Measurements from ENCODE around the gene TPSD1. TPM values are rescaled to one million over a fixed set of nuclear protein-coding genes. Genes with fewer than 3 reads are reported as not detected.

Gene TPSD1
- total RNA-seq, 1 experiment from 2014 or later = not detected

- no peak for DNase-seq
- H3K9ac ChIP-seq (ENCODE audit: extremely low read depth, insufficient read length, low read length) = no peak overlapping the region
- no peak overlapping the region for H3K27ac ChIP-seq (ENCODE audit: insufficient read length, low read depth, low read length)
- H3K23ac ChIP-seq (ENCODE audit: insufficient read length, low read depth, low read length) = no peak overlapping the region
- Mint-ChIP-seq H3K36me3 (ENCODE audit: insufficient read depth in 1 of 3, low read depth in 3 of 3) (no peaks in the 10 kb centered on the region), H3K27ac (no peak overlapping the region), H3K27me3 (ENCODE audit: low read depth) (peaks cover 69% of the 10 kb centered on the region), H3K4me1 (peaks cover 22 to 38% of the 10 kb centered on the region in 2 experiments), H3K4me3 (peak overlapping the region in 1 of 2 experiments; percentile 26; a peak in 1 of 5 replicates), H3K9me3 (no peaks in the 10 kb centered on the region)
- H4K5ac ChIP-seq (ENCODE audit: insufficient read length, low read depth, low read length) = no peak overlapping the region
- no peak overlapping the region for H3K4me2 ChIP-seq (ENCODE audit: insufficient read depth, insufficient read length, low read length)
- H2BK5ac ChIP-seq (ENCODE audit: insufficient read length, low read length) = no peak overlapping the region
- no peak overlapping the region for H2BK20ac ChIP-seq (ENCODE audit: low read depth, low read length, poor library complexity, severe bottlenecking)
- no peak overlapping the region for H2AK5ac ChIP-seq (ENCODE audit: insufficient read length, low read length)
- H3K14ac ChIP-seq (ENCODE audit: insufficient read depth, low read length) = no peak overlapping the region; the same call in 1 of the 2 replicates
- WGBS (ENCODE audit: extremely low coverage, insufficient read length, low lambda C conversion rate) = no CpG with 5 or more reads among the region's 38 CpGs
- no peak overlapping the region for H2BK15ac ChIP-seq (ENCODE audit: low read depth, low read length)
- H3K9me3 ChIP-seq (ENCODE audit: control insufficient read depth, low read depth, low read length) = no peaks in the 10 kb centered on the region
- no peak overlapping the region for H2BK120ac ChIP-seq (ENCODE audit: low read depth, low read length, poor library complexity, severe bottlenecking)
- H3K79me2 ChIP-seq (ENCODE audit: insufficient read depth, low read length) = no peaks in the 10 kb centered on the region
- H2AFZ ChIP-seq (ENCODE audit: low read length) = no peak overlapping the region
- H2BK12ac ChIP-seq (ENCODE audit: insufficient read length, low read depth, low read length) = no peak overlapping the region
- H4K20me1 ChIP-seq (ENCODE audit: control insufficient read depth, insufficient read depth, insufficient read length) = no peaks in the 10 kb centered on the region
- H3T11ph ChIP-seq (ENCODE audit: low read length) = no peak overlapping the region
- H3K4me1 ChIP-seq (ENCODE audit: insufficient read depth, low read length) = no peaks in the 10 kb centered on the region; the same call in 1 of the 2 replicates
- no peak overlapping the region for H4K91ac ChIP-seq (ENCODE audit: insufficient read length, low read depth, low read length)
- H3K4ac ChIP-seq (ENCODE audit: low read depth, low read length) = no peak overlapping the region
- H3K23me2 ChIP-seq (ENCODE audit: insufficient read length, low read depth, low read length, poor library complexity, severe bottlenecking) = no peaks in the 10 kb centered on the region
- H3K18ac ChIP-seq (ENCODE audit: insufficient read length, low read depth, low read length) = no peak overlapping the region
- H4K8ac ChIP-seq (replicated peaks; ENCODE audit: insufficient read length, low read depth, low read length) = no peak overlapping the region
- H3K27me3 ChIP-seq (ENCODE audit: insufficient read depth, low read length) = peaks cover 7% of the 10 kb centered on the region; the same call in 1 of the 2 replicates
- no peak overlapping the region for H3K56ac ChIP-seq (ENCODE audit: insufficient read length, low read depth, low read length)
- TF ChIP-seq CTCF (conservative IDR thresholded peaks at IDR 0.05) = peak; percentile 50
- no peaks in the 10 kb centered on the region for H3K79me1 ChIP-seq (ENCODE audit: insufficient read depth, low read depth, low read length, poor library complexity, severe bottlenecking)
These were observed 30.0 kb downstream of the TPSD1 start for GRCh38 chr16:1285669-1286512.
